DND-41 (cell line): Measurements from ENCODE around the gene SPIB.

Experiments used
- ATAC-seq: fragments of 200-7000 bp; cut with Tn5 transposase; 3 replicates; pipeline ENCODE4 v1.9.1; 2021; ENCODE audit warnings: low read depth; ENCODE audit not compliant: insufficient read depth
- DNase-seq: peaks from one replicate; pipeline ENCODE4 v3.0.0-alpha.2; 2020
- H2AFZ ChIP-seq: 2 replicates; pipeline ENCODE4 v1.6.0; 2012; ENCODE audit warnings: low read depth, low read length
- H3K27ac ChIP-seq: 2 replicates; pipeline ENCODE4 v1.5.1; 2012; ENCODE audit warnings: low read length, inconsistent platforms
- H3K27me3 ChIP-seq: fragments of 200-600 bp; sonication (generic); 2 replicates; pipeline ENCODE4 v1.6.0; 2012; ENCODE audit warnings: low read length, mild to moderate bottlenecking, inconsistent platforms; ENCODE audit not compliant: insufficient read depth, poor library complexity
- H3K36me3 ChIP-seq: 2 replicates; pipeline ENCODE4 v1.5.1; 2012; ENCODE audit warnings: low read length, inconsistent platforms; ENCODE audit not compliant: insufficient read depth
- H3K4me1 ChIP-seq: 2 replicates; pipeline ENCODE4 v1.5.1; 2012; ENCODE audit warnings: mild to moderate bottlenecking, low read length; ENCODE audit not compliant: insufficient read depth
- H3K4me2 ChIP-seq: 2 replicates; pipeline ENCODE4 v1.6.0; 2012; ENCODE audit warnings: mild to moderate bottlenecking, moderate library complexity, low read length, inconsistent platforms; ENCODE audit not compliant: insufficient read depth
- H3K4me3 ChIP-seq, 2 experiments: fragments of 200-600 bp in 1 of 2; shearing (Covaris generic) in 1 of 2; 2 replicates each; pipeline ENCODE4 v1.5.1; 2012 to 2016; ENCODE audit warnings: inconsistent platforms in 2 of 2, low read length in 2 of 2, mild to moderate bottlenecking in 2 of 2, low read depth in 1 of 2, moderate library complexity in 1 of 2
- H3K79me2 ChIP-seq: 2 replicates; pipeline ENCODE4 v1.6.0; 2012; ENCODE audit warnings: low read length, inconsistent platforms; ENCODE audit not compliant: insufficient read depth
- H3K9ac ChIP-seq: 2 replicates; pipeline ENCODE4 v1.6.0; 2012; ENCODE audit warnings: low read depth, mild to moderate bottlenecking, inconsistent platforms, low read length, moderate library complexity
- H3K9me3 ChIP-seq: 2 replicates; pipeline ENCODE4 v1.5.1; 2012; ENCODE audit warnings: low read length, moderate library complexity, mild to moderate bottlenecking, inconsistent platforms; ENCODE audit not compliant: insufficient read depth, severe bottlenecking
- H4K20me1 ChIP-seq: 2 replicates; pipeline ENCODE4 v1.6.0; 2012; ENCODE audit warnings: low read length; ENCODE audit not compliant: insufficient read depth
- CTCF ChIP-seq: IDR thresholded peaks from 2 replicates; pipeline ENCODE4 v1.5.1; 2012; ENCODE audit warnings: borderline replicate concordance, low read length, moderate library complexity, mild to moderate bottlenecking; ENCODE audit not compliant: poor library complexity, severe bottlenecking; ENCODE audit errors: extremely low read depth
- EZH2 ChIP-seq: IDR thresholded peaks from 3 replicates; pipeline ENCODE4 v1.6.1; 2012; ENCODE audit warnings: borderline replicate concordance, low read depth, mild to moderate bottlenecking, moderate library complexity, low read length, inconsistent platforms; ENCODE audit not compliant: severe bottlenecking

SPIB gene

GRCh38 chr19:50410109-50410508 is 8.6 kb upstream of the SPIB start:
- no peaks in the 10 kb centered on the region for H3K9me3 ChIP-seq
- no peaks in the 10 kb centered on the region for H3K4me1 ChIP-seq
- no peak overlapping the region for H2AFZ ChIP-seq
- H3K4me2 ChIP-seq, result no peak overlapping the region
- no peaks in the 10 kb centered on the region for H3K27me3 ChIP-seq
- ATAC-seq, result no peak
- no peak overlapping the region for H3K4me3 ChIP-seq
- no peaks in the 10 kb centered on the region for H3K79me2 ChIP-seq
- H4K20me1 ChIP-seq, result peaks cover 34% of the 10 kb centered on the region
- TF ChIP-seq CTCF, result no peak
- TF ChIP-seq EZH2, result no peak
- peaks cover 85% of the 10 kb centered on the region for H3K36me3 ChIP-seq
- DNase-seq, result no peak
- H3K27ac ChIP-seq, result no peak overlapping the region
- no peak overlapping the region for H3K9ac ChIP-seq

GRCh38 chr19:50412419-50412818 is 6.3 kb upstream of the SPIB start:
- DNase-seq (no peak), ATAC-seq (no peak)
- H3K4me3 ChIP-seq, result no peak overlapping the region
- no peak overlapping the region for H3K9ac ChIP-seq
- H3K36me3 ChIP-seq, result peaks cover 77% of the 10 kb centered on the region
- H3K27ac ChIP-seq, result no peak overlapping the region
- no peaks in the 10 kb centered on the region for H3K79me2 ChIP-seq
- H3K9me3 ChIP-seq, result no peaks in the 10 kb centered on the region
- no peaks in the 10 kb centered on the region for H3K4me1 ChIP-seq
- TF ChIP-seq EZH2, result no peak
- H2AFZ ChIP-seq, result no peak overlapping the region
- H4K20me1 ChIP-seq, result peaks cover 32% of the 10 kb centered on the region
- H3K27me3 ChIP-seq, result no peaks in the 10 kb centered on the region
- no peak overlapping the region for H3K4me2 ChIP-seq

GRCh38 chr19:50413096-50413495 is 5.6 kb upstream of the SPIB start:
- no peak for ATAC-seq
- Histone ChIP-seq H3K4me2 (no peak overlapping the region), H3K4me1 (no peaks in the 10 kb centered on the region), H3K27me3 (no peaks in the 10 kb centered on the region), H4K20me1 (peaks cover 32% of the 10 kb centered on the region), H3K27ac (no peak overlapping the region), H2AFZ (no peak overlapping the region), H3K9ac (no peak overlapping the region), H3K36me3 (peaks cover 77% of the 10 kb centered on the region), H3K79me2 (no peaks in the 10 kb centered on the region), H3K9me3 (no peaks in the 10 kb centered on the region), H3K4me3 (no peak overlapping the region)
- TF ChIP-seq EZH2 (no peak), CTCF (no peak)
- DNase-seq, result no peak

GRCh38 chr19:50413531-50413930 is 5.2 kb upstream of the SPIB start:
- H3K9ac ChIP-seq, result no peak overlapping the region
- no peak for TF ChIP-seq CTCF
- no peak for TF ChIP-seq EZH2
- no peak overlapping the region for H3K27ac ChIP-seq

More at GRCh38 chr19:50413531-50413930, 5.2 kb upstream of the SPIB start:
- Histone ChIP-seq H3K27me3 (no peaks in the 10 kb centered on the region), H2AFZ (no peak overlapping the region), H3K79me2 (no peaks in the 10 kb centered on the region), H3K36me3 (peaks cover 75% of the 10 kb centered on the region), H3K4me1 (no peaks in the 10 kb centered on the region), H3K4me2 (no peak overlapping the region), H3K4me3 (no peak overlapping the region), H3K9me3 (no peaks in the 10 kb centered on the region), H4K20me1 (peaks cover 32% of the 10 kb centered on the region)
- no peak for DNase-seq
- no peak for ATAC-seq
